A673 (cell line): ENCODE data around the gene TFEC. TPM values are rescaled to one million over a fixed set of nuclear protein-coding genes. Genes with fewer than 3 reads are reported as not detected.

Experiments used
- BruUV-seq: library from RNA; stranded (reverse); fragments of 400-500 nt; replicated peaks from 2 replicates; lab custom pipeline; 2021; lab: Mats Ljungman, UMichigan
- CTCF ChIA-PET: fragments of 300-600 bp; sonication (Branson Sonifier 250); formaldehyde crosslinking; loops from one replicate; lab custom pipeline; 2022; ENCODE audit warnings: antibody characterized with exemption; lab: Charles Lee
- POLR2A ChIA-PET: fragments of 300-600 bp; sonication (Branson Sonifier 250); formaldehyde crosslinking; loops from one replicate; lab custom pipeline; 2022; ENCODE audit warnings: antibody characterized with exemption; ENCODE audit not compliant: low non-redundant PET; lab: Charles Lee
- DNase-seq: peaks from one replicate; pipeline ENCODE4 v3.0.0-alpha.2; 2015; ENCODE audit warnings: low spot score
- H3K27ac ChIP-seq: fragments of 200-600 bp; sonication (generic); 2 replicates; pipeline ENCODE4 v1.5.1; 2016; ENCODE audit warnings: mixed run types, low read depth, mild to moderate bottlenecking, mixed read lengths, antibody characterized with exemption, low read length; ENCODE audit not compliant: poor library complexity, severe bottlenecking
- H3K27me3 ChIP-seq: fragments of 200-600 bp; sonication (generic); replicated peaks from 2 replicates; pipeline ENCODE4 v1.6.1; 2017; ENCODE audit warnings: mixed run types, low read depth, mild to moderate bottlenecking, mixed read lengths, antibody characterized with exemption, low read length; ENCODE audit not compliant: insufficient read depth, poor library complexity
- H3K36me3 ChIP-seq: fragments of 200-600 bp; sonication (generic); 2 replicates; pipeline ENCODE4 v1.6.1; 2016; ENCODE audit warnings: mixed run types, mild to moderate bottlenecking, mixed read lengths, antibody characterized with exemption, low read length; ENCODE audit not compliant: insufficient read depth, poor library complexity, severe bottlenecking
- H3K4me1 ChIP-seq: fragments of 200-600 bp; sonication (generic); 2 replicates; pipeline ENCODE4 v1.6.1; 2017; ENCODE audit warnings: mixed run types, mild to moderate bottlenecking, mixed read lengths, antibody characterized with exemption, low read length; ENCODE audit not compliant: insufficient read depth, poor library complexity, severe bottlenecking
- H3K4me3 ChIP-seq: fragments of 200-600 bp; sonication (generic); 2 replicates; pipeline ENCODE4 v1.5.1; 2016; ENCODE audit warnings: low read depth, mixed run types, mild to moderate bottlenecking, mixed read lengths, low read length; ENCODE audit not compliant: poor library complexity, severe bottlenecking
- H3K9me3 ChIP-seq: fragments of 200-600 bp; sonication (generic); 2 replicates; pipeline ENCODE4 v1.6.1; 2016; ENCODE audit warnings: mixed run types, low read depth, mild to moderate bottlenecking, mixed read lengths, antibody characterized with exemption, low read length; ENCODE audit not compliant: poor library complexity, severe bottlenecking
- CTCF ChIP-seq: fragments of 300-800, 200-600 bp; sonication (generic); conservative IDR thresholded peaks from 2 replicates; pipeline ENCODE4 v1.5.1; 2017; ENCODE audit warnings: low read depth, mild to moderate bottlenecking, antibody characterized with exemption, low read length, moderate library complexity, mixed read lengths
- EZH2 ChIP-seq: fragments of 200-600 bp; sonication (generic); IDR thresholded peaks from 2 replicates; pipeline ENCODE4 v1.6.1; 2017; ENCODE audit warnings: borderline replicate concordance, low read depth, mild to moderate bottlenecking, mixed read lengths, antibody characterized with exemption, low read length; ENCODE audit not compliant: poor library complexity, severe bottlenecking
- intact Hi-C: fragments of 100-400 bp; cut with micrococcal nuclease; formaldehyde crosslinking; loops from one replicate; pipeline ENCODE4 v1.10.0; 2022; ENCODE audit not compliant: unreplicated experiment
- total RNA-seq: library from RNA; stranded (reverse); gene quantifications from 2 replicates; pipeline ENCODE4 v1.2.3, GENCODE V29; 2021

The TFEC gene
- total RNA-seq, 1 experiment from 2014 or later = 4.5 TPM

GRCh38 chr7:115997221-115997620 is 33.3 kb downstream of the TFEC start:
- no TSS peak for BruUV-seq
- CTCF ChIA-PET = no interaction called here

GRCh38 chr7:115995701-115996100 is 34.9 kb downstream of the TFEC start:
- ChIA-PET CTCF (no interaction called here), POLR2A (no interaction called here)
- intact Hi-C loops = no loop called here

More at GRCh38 chr7:115997221-115997620, 33.3 kb downstream of the TFEC start:
- intact Hi-C loops = no loop called here
- Histone ChIP-seq H3K36me3 (no peaks in the 10 kb centered on the region), H3K27me3 (no peaks in the 10 kb centered on the region), H3K4me1 (no peaks in the 10 kb centered on the region), H3K9me3 (no peaks in the 10 kb centered on the region), H3K4me3 (no peak overlapping the region), H3K27ac (no peak overlapping the region)
- POLR2A ChIA-PET = no interaction called here
- TF ChIP-seq EZH2 = no peak
- TF ChIP-seq CTCF = no peak
- no peak for DNase-seq

GRCh38 chr7:115988401-115988800 is 42.2 kb downstream of the TFEC start:
- DNase-seq = no peak
- no peaks in the 10 kb centered on the region for H3K27me3 ChIP-seq
- H3K4me1 ChIP-seq = no peaks in the 10 kb centered on the region
- no peaks in the 10 kb centered on the region for H3K36me3 ChIP-seq
- no TSS peak for BruUV-seq
- no peak overlapping the region for H3K4me3 ChIP-seq
- TF ChIP-seq EZH2 (no peak), CTCF (no peak)
- ChIA-PET CTCF (no interaction called here), POLR2A (no interaction called here)
- no peaks in the 10 kb centered on the region for H3K9me3 ChIP-seq
- no peak overlapping the region for H3K27ac ChIP-seq
- intact Hi-C loops = no loop called here

More at GRCh38 chr7:115995701-115996100, 34.9 kb downstream of the TFEC start:
- Histone ChIP-seq H3K36me3 (no peaks in the 10 kb centered on the region), H3K27me3 (no peaks in the 10 kb centered on the region), H3K27ac (no peak overlapping the region), H3K9me3 (no peaks in the 10 kb centered on the region), H3K4me3 (no peak overlapping the region), H3K4me1 (no peaks in the 10 kb centered on the region)
- no TSS peak for BruUV-seq
- TF ChIP-seq CTCF (no peak), EZH2 (no peak)
- DNase-seq = no peak
